GM12878 (cell line): Measurements from ENCODE around the gene TMED10. TPM values are rescaled to one million over a fixed set of nuclear protein-coding genes. Genes with fewer than 3 reads are reported as not detected.

Source experiments
- ATAC-seq: fragments of 200-7000 bp; cut with Tn5 transposase; 3 replicates; pipeline ENCODE4 v1.9.1; 2020; ENCODE audit warnings: mild to moderate bottlenecking, moderate library complexity
- BruUV-seq: library from RNA; stranded (reverse); fragments of 400-500 nt; replicated peaks from 2 replicates; lab custom pipeline; 2021; lab: Mats Ljungman, UMichigan
- CTCF ChIA-PET: fragments of 300-600 bp; sonication (Branson Sonifier 250); formaldehyde crosslinking; extraction: SDS; loops from one replicate; lab custom pipeline; 2021; ENCODE audit warnings: inconsistent platforms; lab: Yijun Ruan, JAX
- POLR2A ChIA-PET: fragments of 350-600 bp; formaldehyde crosslinking; extraction: SDS; loops from one replicate; lab custom pipeline; 2021; ENCODE audit warnings: inconsistent platforms; lab: Charles Lee
- RAD21 ChIA-PET: fragments of 300-600 bp; sonication (Branson Sonifier 250); formaldehyde crosslinking; loops from one replicate; lab custom pipeline; 2023; ENCODE audit warnings: antibody characterized with exemption; ENCODE audit not compliant: unreplicated experiment; lab: Charles Lee
- SMC1A ChIA-PET: fragments of 300-600 bp; sonication (Branson Sonifier 250); formaldehyde crosslinking; loops from one replicate; lab custom pipeline; 2023; ENCODE audit not compliant: unreplicated experiment, uncharacterized antibody; lab: Charles Lee
- DNase-seq: peaks from one replicate; pipeline ENCODE4 v3.0.0-alpha.2; 2011; ENCODE audit warnings: low read depth, low spot score
- FAIRE-seq: peaks from 3 replicates; lab custom pipeline; 2011; peaks lifted over from hg19 to GRCh38; lab: Jason Lieb, UNC
- H2AFZ ChIP-seq: 2 replicates; pipeline ENCODE4 v1.6.0; 2011; ENCODE audit warnings: low read depth, low read length, control low read depth; ENCODE audit not compliant: control insufficient read depth
- H3K27ac ChIP-seq: 2 replicates; pipeline ENCODE4 v1.5.1; 2011; ENCODE audit warnings: control low read depth; ENCODE audit not compliant: control insufficient read depth, insufficient read depth
- H3K27me3 ChIP-seq, 2 experiments: replicated peaks in 1 of 2; 2 replicates each; pipeline versions ENCODE4 v1.6.0 to v1.6.1; 2011; ENCODE audit warnings: low read length in 1 of 2; ENCODE audit not compliant: control insufficient read depth in 2 of 2, insufficient read depth in 2 of 2
- H3K36me3 ChIP-seq, 2 experiments: 2 replicates each; pipeline ENCODE4 v1.5.1; 2011; ENCODE audit warnings: low read length in 1 of 2; ENCODE audit not compliant: control insufficient read depth in 2 of 2, insufficient read depth in 2 of 2
- H3K4me1 ChIP-seq: 2 replicates; pipeline ENCODE4 v1.6.1; 2011; ENCODE audit warnings: mild to moderate bottlenecking, low read length, moderate library complexity, mixed read lengths; ENCODE audit not compliant: control insufficient read depth, insufficient read depth
- H3K4me2 ChIP-seq: 2 replicates; pipeline ENCODE4 v1.6.0; 2011; ENCODE audit warnings: control low read depth; ENCODE audit not compliant: control insufficient read depth, insufficient read depth
- H3K4me3 ChIP-seq: fragments of 200-600 bp; sonication (generic); 2 replicates; pipeline ENCODE4 v1.5.1; 2016
- H3K79me2 ChIP-seq: 2 replicates; pipeline ENCODE4 v1.6.0; 2011; ENCODE audit warnings: low read length; ENCODE audit not compliant: control insufficient read depth, insufficient read depth
- H3K9ac ChIP-seq: 2 replicates; pipeline ENCODE4 v1.8.0; 2011; ENCODE audit warnings: low read length, control low read depth, mixed read lengths; ENCODE audit not compliant: control insufficient read depth, insufficient read depth
- H3K9me3 ChIP-seq: replicated peaks from 3 replicates; pipeline ENCODE4 v1.5.1; 2011; ENCODE audit warnings: mild to moderate bottlenecking, low read length; ENCODE audit not compliant: control insufficient read depth, insufficient read depth
- H4K20me1 ChIP-seq: 2 replicates; pipeline ENCODE4 v1.6.0; 2011; ENCODE audit not compliant: control insufficient read depth, insufficient read depth
- ATF2 ChIP-seq: IDR thresholded peaks from 2 replicates; pipeline ENCODE4 v1.6.1; 2012; ENCODE audit warnings: low read length, inconsistent platforms
- BCL11A ChIP-seq: IDR thresholded peaks from 2 replicates; pipeline ENCODE4 v1.6.1; 2011; ENCODE audit warnings: low read depth, low read length
- CBX5 ChIP-seq: sonication (generic); IDR thresholded peaks from 2 replicates; pipeline ENCODE4 v1.6.1; 2016; ENCODE audit warnings: low read depth, moderate library complexity, mild to moderate bottlenecking, inconsistent platforms
- EZH2 ChIP-seq: IDR thresholded peaks from 2 replicates; pipeline ENCODE4 v1.6.1; 2012; ENCODE audit warnings: low read depth, mild to moderate bottlenecking, control low read depth, inconsistent platforms, low read length, borderline replicate concordance; ENCODE audit not compliant: control insufficient read depth
- GABPA ChIP-seq: IDR thresholded peaks from 2 replicates; pipeline ENCODE4 v1.6.1; 2014; ENCODE audit warnings: antibody characterized with exemption, low read depth, mild to moderate bottlenecking, inconsistent platforms
- JUNB ChIP-seq: IDR thresholded peaks from 2 replicates; pipeline ENCODE4 v1.6.1; 2016; ENCODE audit warnings: antibody characterized with exemption, mild to moderate bottlenecking
- RAD21 ChIP-seq: IDR thresholded peaks from 2 replicates; pipeline ENCODE4 v1.6.1; 2011; ENCODE audit warnings: mild to moderate bottlenecking, low read depth, low read length, moderate library complexity; ENCODE audit not compliant: insufficient read depth
- RUNX3 ChIP-seq: IDR thresholded peaks from 2 replicates; pipeline ENCODE4 v1.6.1; 2012; ENCODE audit warnings: low read length, inconsistent platforms
- TAF1 ChIP-seq: IDR thresholded peaks from 2 replicates; pipeline ENCODE4 v1.6.1; 2011; ENCODE audit warnings: mild to moderate bottlenecking, low read depth, low read length, borderline replicate concordance
- ZBED1 ChIP-seq: IDR thresholded peaks from 2 replicates; pipeline ENCODE4 v1.6.1; 2016; ENCODE audit warnings: borderline replicate concordance
- ZNF24 ChIP-seq: fragments of 450-650 bp; IDR thresholded peaks from 2 replicates; pipeline ENCODE4 v1.6.1; 2017; ENCODE audit warnings: antibody characterized with exemption, mild to moderate bottlenecking
- ZNF274 ChIP-seq: IDR thresholded peaks from one replicate; pipeline ENCODE4 v1.8.0; 2011; ENCODE audit not compliant: insufficient read length, insufficient read depth
- ZNF622 ChIP-seq: fragments of 450-650 bp; IDR thresholded peaks from 2 replicates; pipeline ENCODE4 v1.6.1; 2017; ENCODE audit warnings: mild to moderate bottlenecking, inconsistent platforms
- WGBS: methylation state at CpG from one replicate; pipeline ENCODE4 v1.1.6; 2016; ENCODE audit warnings: low lambda C conversion rate; ENCODE audit not compliant: insufficient replicate concordance, insufficient coverage; ENCODE audit errors: missing lambda C conversion rate; 5-methylcytosine and 5-hydroxymethylcytosine counted together
- in situ Hi-C: fragments of 300-500 bp; cut with MboI; formaldehyde crosslinking; loops from 9 replicates; pipeline ENCODE4 v1.14.3; 2018; ENCODE audit warnings: mixed read lengths
- intact Hi-C: fragments of 100-400 bp; cut with micrococcal nuclease; formaldehyde crosslinking; loops from one replicate; pipeline ENCODE4 v1.14.2; 2022; ENCODE audit not compliant: unreplicated experiment
- polyA plus RNA-seq, 11 experiments: library from polyadenylated mRNA; depleted of rRNA in 4 of 11; unstranded in 6 of 11; stranded (reverse) in 5 of 11; fragments of >200 nt; fragmentation: Nextera tagmentation in 4 of 11; fragmentation: Illumina TruSeq in 1 of 11; extraction: Ambion mirVana in 4 of 11; extraction: Trizol in 1 of 11; gene quantifications; 1 replicate in 1 of 11; 2 replicates in 10 of 11; pipeline versions ENCODE4 v1.2.1 to v1.2.3, GENCODE V29; 2011 to 2016; ENCODE audit warnings: inconsistent platforms in 2 of 11, missing spikeins in 2 of 11, low read depth in 1 of 11
- total RNA-seq, 4 experiments: library from RNA; depleted of rRNA in 3 of 4; stranded (reverse); fragments of >200 nt in 3 of 4; fragmentation: Illumina TruSeq in 1 of 4; extraction: Trizol in 1 of 4; gene quantifications; 2 replicates each; pipeline versions ENCODE4 v1.2.1 to v1.2.3, GENCODE V29; 2013 to 2021
- TF ChIP-seq, protein P1 (sequence below): fragments of 450-650 bp; formaldehyde crosslinking; IDR thresholded peaks from 2 replicates; pipeline ENCODE4 v1.4.0; 2022; ENCODE audit warnings: mild to moderate bottlenecking, moderate library complexity

The TMED10 gene
- total and polyA plus RNA-seq, 10 of the 15 experiments (the other 5 are each of a cell fraction or from before 2014, with no cell fraction given), result 99.8 to 270 (median 180) TPM

- Histone ChIP-seq H3K27me3 (no peaks in the 10 kb centered on the region), H2AFZ (no peak overlapping the region), H3K36me3 (no peaks in the 10 kb centered on the region; a peak in 2 of 4 replicates), H3K4me3 (no peak overlapping the region), H3K9ac (no peak overlapping the region), H3K4me1 (peaks cover 4% of the 10 kb centered on the region; the same call in 1 of the 2 replicates), H3K9me3 (no peaks in the 10 kb centered on the region), H4K20me1 (no peaks in the 10 kb centered on the region), H3K79me2 (peaks cover 38% of the 10 kb centered on the region), H3K4me2 (no peak overlapping the region), H3K27ac (no peak overlapping the region)
- intact Hi-C loops, result no loop called here
- no peak for ATAC-seq
- RAD21 ChIA-PET, result no interaction called here
- POLR2A ChIA-PET, result no interaction called here
- SMC1A ChIA-PET, result interaction anchor here (0.8 kb wide), 1 partner anchor 13 kb away, joined by 5 read pairs; no protein-coding TSS in a partner anchor
- no TSS peak for BruUV-seq
- WGBS, result 98% methylated on average over 3 of the region's 3 CpGs
- no peak for FAIRE-seq
- in situ Hi-C loops, result no loop called here
- no peak for DNase-seq
- TF ChIP-seq BCL11A, result no peak
- TF ChIP-seq RUNX3, result peak; percentile 39; the same call in 1 of the 2 replicates
- no peak for TF ChIP-seq ZNF622
- TF ChIP-seq ZNF274, result no peak
- peak; percentile 25; the same call in 1 of the 2 replicates for TF ChIP-seq JUNB
- no peak for TF ChIP-seq ATF2
- CTCF ChIA-PET, result interaction anchor here (0.6 to 0.9 kb wide), 2 partner anchors 140 to 242 kb away, joined by 3 read pairs; no protein-coding TSS in a partner anchor
These were observed 21.2 kb downstream of the TMED10 start for GRCh38 chr14:75155169-75155568.

- BruUV-seq, result no TSS peak
- Histone ChIP-seq H3K9ac (no peak overlapping the region), H3K79me2 (peaks cover 28% of the 10 kb centered on the region), H4K20me1 (no peaks in the 10 kb centered on the region), H3K4me1 (no peaks in the 10 kb centered on the region), H3K9me3 (no peaks in the 10 kb centered on the region), H2AFZ (no peak overlapping the region), H3K36me3 (peaks cover 2 to 6% of the 10 kb centered on the region in 2 experiments), H3K27ac (no peak overlapping the region), H3K4me2 (no peak overlapping the region), H3K27me3 (no peaks in the 10 kb centered on the region), H3K4me3 (no peak overlapping the region)
- 38% methylated on average over 1 of the region's 1 CpG for WGBS
- intact Hi-C loops (no loop called here), in situ Hi-C loops (no loop called here)
- CTCF ChIA-PET, result interaction anchor here (0.7 to 1.2 kb wide), 4 partner anchors 15 to 498 kb away, joined by 3 to 4 read pairs (median 4); partner anchors contain the start of gene NEK9
- POLR2A ChIA-PET, result interaction anchor here (0.6 to 1.0 kb wide), 2 partner anchors 22 to 67 kb away, joined by 3 read pairs; no protein-coding TSS in a partner anchor
- ATAC-seq, result no peak
- DNase-seq, result no peak
- SMC1A ChIA-PET, result interaction anchor here (0.6 to 1.6 kb wide), 4 partner anchors 21 to 108 kb away, joined by 3 to 6 read pairs (median 4); no protein-coding TSS in a partner anchor
- FAIRE-seq, result no peak
- RAD21 ChIA-PET, result interaction anchor here (0.6 to 0.9 kb wide), 2 partner anchors 142 to 754 kb away, joined by 4 to 5 read pairs; no protein-coding TSS in a partner anchor
- no peak for TF ChIP-seq EZH2
- TF ChIP-seq TAF1, result no peak
- TF ChIP-seq, protein P1, sequence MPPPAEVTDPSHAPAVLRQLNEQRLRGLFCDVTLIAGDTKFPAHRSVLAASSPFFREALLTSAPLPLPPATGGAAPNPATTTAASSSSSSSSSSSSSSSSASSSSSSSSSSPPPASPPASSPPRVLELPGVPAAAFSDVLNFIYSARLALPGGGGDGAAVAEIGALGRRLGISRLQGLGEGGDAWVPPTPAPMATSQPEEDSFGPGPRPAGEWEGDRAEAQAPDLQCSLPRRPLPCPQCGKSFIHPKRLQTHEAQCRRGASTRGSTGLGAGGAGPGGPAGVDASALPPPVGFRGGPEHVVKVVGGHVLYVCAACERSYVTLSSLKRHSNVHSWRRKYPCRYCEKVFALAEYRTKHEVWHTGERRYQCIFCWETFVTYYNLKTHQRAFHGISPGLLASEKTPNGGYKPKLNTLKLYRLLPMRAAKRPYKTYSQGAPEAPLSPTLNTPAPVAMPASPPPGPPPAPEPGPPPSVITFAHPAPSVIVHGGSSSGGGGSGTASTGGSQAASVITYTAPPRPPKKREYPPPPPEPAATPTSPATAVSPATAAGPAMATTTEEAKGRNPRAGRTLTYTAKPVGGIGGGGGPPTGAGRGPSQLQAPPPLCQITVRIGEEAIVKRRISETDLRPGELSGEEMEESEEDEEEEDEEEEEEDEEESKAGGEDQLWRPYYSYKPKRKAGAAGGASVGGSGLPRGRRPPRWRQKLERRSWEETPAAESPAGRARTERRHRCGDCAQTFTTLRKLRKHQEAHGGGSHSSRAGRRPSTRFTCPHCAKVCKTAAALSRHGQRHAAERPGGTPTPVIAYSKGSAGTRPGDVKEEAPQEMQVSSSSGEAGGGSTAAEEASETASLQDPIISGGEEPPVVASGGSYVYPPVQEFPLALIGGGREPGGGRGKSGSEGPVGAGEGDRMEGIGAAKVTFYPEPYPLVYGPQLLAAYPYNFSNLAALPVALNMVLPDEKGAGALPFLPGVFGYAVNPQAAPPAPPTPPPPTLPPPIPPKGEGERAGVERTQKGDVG (CRISPR knock-in tag), result no peak
- no peak for TF ChIP-seq ZBED1
- no peak for TF ChIP-seq CBX5
- no peak for TF ChIP-seq RAD21
- no peak for TF ChIP-seq GABPA
- no peak for TF ChIP-seq ZNF24
These were observed 23.1 kb downstream of the TMED10 start for GRCh38 chr14:75153295-75153694.
